Measurements from ENCODE around the gene CORT. TPM values are rescaled to one million over a fixed set of nuclear protein-coding genes. Genes with fewer than 3 reads are reported as not detected.

CORT gene
- total and polyA plus RNA-seq, 3 experiments from 2014 or later, result 0.71 TPM; not detected in 2

- Mint-ChIP-seq H3K27ac (peak overlapping the region; percentile 45 to 92 (median 76)), H3K27me3 (no peaks in the 10 kb centered on the region), H3K4me3 (peak overlapping the region in 4 of 7 donors; percentile 44 to 59 (median 47)), H3K36me3 (peaks cover 0 to 7% (median 2%) of the 10 kb centered on the region in 3 donors), H3K4me1 (peaks cover 49 to 63% (median 54%) of the 10 kb centered on the region in 3 donors), H3K9me3 (no peaks in the 10 kb centered on the region)
- CTCF ChIA-PET, result interaction anchor here (1.2 to 3.4 kb wide), 4 partner anchors 11 to 369 kb away, joined by 3 to 27 read pairs (median 14); no protein-coding TSS in a partner anchor
- Histone ChIP-seq H3K4me3 (ENCODE audit: low read length) (no peak overlapping the region), H3K4me1 (ENCODE audit: insufficient read depth, low read length) (peaks cover 18% of the 10 kb centered on the region), H3K36me3 (ENCODE audit: insufficient read depth, low read length) (no peaks in the 10 kb centered on the region), H3K27me3 (ENCODE audit: insufficient read depth, low read length, poor library complexity, severe bottlenecking) (no peaks in the 10 kb centered on the region), H3K27ac (ENCODE audit: low read depth, low read length) (no peak overlapping the region), H3K9me3 (ENCODE audit: low read length) (no peaks in the 10 kb centered on the region)
- POLR2A ChIA-PET, result interaction anchor here (1.0 to 1.7 kb wide), 3 partner anchors 11 to 17 kb away, joined by 3 to 4 read pairs (median 4); no protein-coding TSS in a partner anchor
- DNase-seq, result peak in 4 of 5 donors; percentile 26 to 55 (median 30)
Observed at GRCh38 chr1:10497109-10497508, 47.3 kb downstream of the CORT start.

- Mint-ChIP-seq H3K4me1 (peaks cover 53 to 68% (median 54%) of the 10 kb centered on the region in 3 donors), H3K27ac (peak overlapping the region; percentile 49 to 92 (median 86)), H3K27me3 (no peaks in the 10 kb centered on the region), H3K36me3 (peaks cover 0 to 7% (median 5%) of the 10 kb centered on the region in 3 donors), H3K4me3 (peak overlapping the region in 6 of 7 donors; percentile 29 to 67 (median 54)), H3K9me3 (no peaks in the 10 kb centered on the region)
- peak in 1 of 5 donors; percentile 7 for DNase-seq
- Histone ChIP-seq H3K27ac (ENCODE audit: low read depth, low read length) (no peak overlapping the region), H3K4me3 (ENCODE audit: low read length) (no peak overlapping the region), H3K36me3 (ENCODE audit: insufficient read depth, low read length) (no peaks in the 10 kb centered on the region), H3K4me1 (ENCODE audit: insufficient read depth, low read length) (peaks cover 18% of the 10 kb centered on the region), H3K27me3 (ENCODE audit: insufficient read depth, low read length, poor library complexity, severe bottlenecking) (no peaks in the 10 kb centered on the region), H3K9me3 (ENCODE audit: low read length) (no peaks in the 10 kb centered on the region)
- POLR2A ChIA-PET, result interaction anchor here (1.7 kb wide), 1 partner anchor 15 kb away, joined by 4 read pairs; no protein-coding TSS in a partner anchor
- CTCF ChIA-PET, result interaction anchor here (1.3 to 2.5 kb wide), 2 partner anchors 10 to 12 kb away, joined by 3 to 27 read pairs; no protein-coding TSS in a partner anchor
Observed at GRCh38 chr1:10498231-10498630, 48.4 kb downstream of the CORT start.

Other genes starting within 250 kb of the CORT start
- gene KIF1B, start 239.5 kb upstream of the CORT start, total RNA-seq, result 10 to 100 TPM; 17.5 to 17.8 TPM
- 2.6 TPM for gene KIF1B, start 239.5 kb upstream of the CORT start, polyA plus RNA-seq
- 100 to 1,000 TPM; 115 to 116 TPM for gene PGD, start 51.0 kb upstream of the CORT start, total RNA-seq
- gene PGD, start 51.0 kb upstream of the CORT start, polyA plus RNA-seq, result 42.4 TPM
- gene CENPS, start 19.6 kb upstream of the CORT start, total RNA-seq, result 10 to 100 TPM; 32.2 TPM
- 9.7 TPM for gene CENPS, start 19.6 kb upstream of the CORT start, polyA plus RNA-seq
- 10 to 100 TPM; 67.7 to 69.1 TPM for gene DFFA, start 22.5 kb downstream of the CORT start, total RNA-seq
- 40.4 TPM for gene DFFA, start 22.5 kb downstream of the CORT start, polyA plus RNA-seq
- gene PEX14, start 24.9 kb downstream of the CORT start, total RNA-seq, result 10 to 100 TPM; 18.2 to 22.2 TPM
- gene PEX14, start 24.9 kb downstream of the CORT start, polyA plus RNA-seq, result 5.1 TPM

Measured in CD8-positive, alpha-beta memory T cell (primary cell).